Panc1 (cell line): ENCODE data around the gene GRK2.

Source experiments
- TCF7L2 ChIP-seq: IDR thresholded peaks from 2 replicates; pipeline ENCODE4 v1.6.1; 2011; ENCODE audit warnings: mild to moderate bottlenecking, low read depth, low read length, inconsistent platforms
- TF ChIP-seq, protein P1 (sequence below): fragments of 450-650 bp; IDR thresholded peaks from 2 replicates; pipeline ENCODE4 v1.5.1; 2017; ENCODE audit warnings: mild to moderate bottlenecking

DNA sequence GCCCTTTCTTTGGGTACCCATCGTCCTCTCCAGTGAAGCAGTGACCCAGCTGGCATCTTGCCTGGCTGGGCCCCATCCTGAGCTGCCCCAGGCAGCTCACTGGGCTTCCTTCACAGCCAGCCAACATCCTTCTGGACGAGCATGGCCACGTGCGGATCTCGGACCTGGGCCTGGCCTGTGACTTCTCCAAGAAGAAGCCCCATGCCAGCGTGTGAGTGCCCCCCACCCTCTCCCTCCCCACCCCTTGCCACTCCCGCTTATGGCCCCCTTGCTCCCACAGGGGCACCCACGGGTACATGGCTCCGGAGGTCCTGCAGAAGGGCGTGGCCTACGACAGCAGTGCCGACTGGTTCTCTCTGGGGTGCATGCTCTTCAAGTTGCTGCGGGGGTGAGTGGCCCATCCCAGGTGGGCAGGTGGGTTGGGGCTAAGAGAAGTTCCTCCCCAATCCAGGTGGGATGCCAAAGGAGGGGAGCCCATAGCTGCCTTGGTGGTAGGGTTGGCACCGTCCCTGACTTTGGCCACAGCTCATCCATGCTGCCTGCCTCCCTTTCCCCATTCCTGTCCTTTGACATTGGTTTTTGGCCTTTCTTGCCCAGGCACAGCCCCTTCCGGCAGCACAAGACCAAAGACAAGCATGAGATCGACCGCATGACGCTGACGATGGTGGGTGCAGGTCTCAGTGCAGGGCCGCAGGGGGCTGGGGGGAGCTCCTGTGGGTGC lies 16.0 kb downstream of the GRK2 start:
- TF ChIP-seq, protein P1, sequence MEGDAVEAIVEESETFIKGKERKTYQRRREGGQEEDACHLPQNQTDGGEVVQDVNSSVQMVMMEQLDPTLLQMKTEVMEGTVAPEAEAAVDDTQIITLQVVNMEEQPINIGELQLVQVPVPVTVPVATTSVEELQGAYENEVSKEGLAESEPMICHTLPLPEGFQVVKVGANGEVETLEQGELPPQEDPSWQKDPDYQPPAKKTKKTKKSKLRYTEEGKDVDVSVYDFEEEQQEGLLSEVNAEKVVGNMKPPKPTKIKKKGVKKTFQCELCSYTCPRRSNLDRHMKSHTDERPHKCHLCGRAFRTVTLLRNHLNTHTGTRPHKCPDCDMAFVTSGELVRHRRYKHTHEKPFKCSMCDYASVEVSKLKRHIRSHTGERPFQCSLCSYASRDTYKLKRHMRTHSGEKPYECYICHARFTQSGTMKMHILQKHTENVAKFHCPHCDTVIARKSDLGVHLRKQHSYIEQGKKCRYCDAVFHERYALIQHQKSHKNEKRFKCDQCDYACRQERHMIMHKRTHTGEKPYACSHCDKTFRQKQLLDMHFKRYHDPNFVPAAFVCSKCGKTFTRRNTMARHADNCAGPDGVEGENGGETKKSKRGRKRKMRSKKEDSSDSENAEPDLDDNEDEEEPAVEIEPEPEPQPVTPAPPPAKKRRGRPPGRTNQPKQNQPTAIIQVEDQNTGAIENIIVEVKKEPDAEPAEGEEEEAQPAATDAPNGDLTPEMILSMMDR, result no peak
- no peak for TF ChIP-seq TCF7L2
